ENCODE measurements around the gene GET4.
"Not testable (repeated sequence)": the region's sequence is repeated elsewhere in the genome, so short reads cannot be mapped to it uniquely, and the experiment has no call there.

The GET4 gene

GRCh38 chr7:908591-909357, 32.4 kb downstream of the GET4 start:
- peak; percentile 66 for DNase-seq
- in situ Hi-C loops (cut with MboI; ENCODE audit: low pct_unique_long_range_greater_than_20kb, low sequenced_read_pairs) = not testable (repeated sequence)

DNA sequence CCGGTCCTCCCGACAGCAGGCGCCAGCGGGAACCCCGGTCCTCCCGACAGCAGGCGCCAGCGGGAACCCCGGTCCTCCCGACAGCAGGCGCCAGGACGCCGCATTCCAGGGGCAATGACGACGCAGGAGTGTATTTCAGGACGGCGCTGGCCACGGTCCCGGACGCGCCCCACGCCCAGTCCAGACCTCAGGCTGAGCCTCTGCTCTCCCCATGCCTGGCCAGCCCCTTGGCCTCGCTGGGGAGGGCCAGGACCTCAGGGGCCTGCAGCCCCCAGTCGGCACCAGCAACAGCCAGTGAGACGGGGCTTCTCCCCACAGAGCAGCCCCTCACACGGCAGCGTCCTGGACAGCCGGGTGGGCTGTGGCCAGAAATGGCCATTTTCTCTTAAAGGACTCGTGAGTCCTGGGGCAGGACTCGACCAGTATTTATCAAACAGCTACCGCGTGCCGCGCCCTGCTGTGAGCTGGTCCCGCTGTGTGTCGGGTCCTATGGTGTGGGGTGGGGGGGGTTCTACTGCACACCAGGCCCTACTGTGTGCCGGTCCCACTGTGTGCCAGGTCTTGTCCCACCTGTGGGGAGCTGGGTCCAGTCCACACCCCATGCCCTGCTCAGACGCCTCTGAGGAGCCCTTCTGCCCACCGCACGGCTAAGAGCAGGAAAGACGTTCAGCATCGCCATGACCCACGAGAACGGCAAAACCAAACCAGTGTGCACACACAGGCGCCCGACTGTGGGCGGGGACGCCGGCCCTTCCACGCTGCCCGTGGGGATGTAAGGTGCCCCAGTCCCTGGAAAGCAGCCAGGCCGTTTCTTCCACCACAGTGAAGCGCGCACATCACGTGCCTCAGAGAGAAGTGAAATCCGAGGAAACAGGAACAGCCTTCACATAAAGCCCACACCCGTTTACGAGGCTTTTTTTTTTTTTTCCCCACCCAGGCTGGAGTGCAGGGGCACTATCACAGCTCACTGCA, 33.3 kb downstream of the GET4 start:
- in situ Hi-C loops (cut with MboI; ENCODE audit: low pct_unique_long_range_greater_than_20kb, low sequenced_read_pairs) = no loop called here
- DNase-seq = peak; percentile 80

DNA sequence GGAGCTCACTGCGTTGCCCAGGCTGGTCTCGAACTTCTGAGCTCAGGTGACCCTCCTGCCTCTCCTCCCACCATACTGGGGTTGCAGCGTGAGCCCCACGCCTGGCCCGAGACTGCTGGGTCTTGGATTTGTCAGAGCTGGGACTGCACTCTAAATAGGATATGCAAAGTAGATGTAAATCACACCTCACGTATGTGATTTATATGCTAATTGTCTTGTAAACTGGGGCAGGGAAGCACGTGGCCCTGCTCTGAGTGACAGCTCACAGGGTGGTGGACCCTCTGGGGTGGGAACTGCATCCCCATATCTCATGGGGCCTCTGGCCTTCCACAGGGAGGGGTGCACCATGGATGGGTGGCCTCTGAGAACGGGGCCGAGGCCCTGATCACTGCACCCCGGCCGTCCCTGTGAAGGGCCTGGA, 34.1 kb downstream of the GET4 start:
- DNase-seq = no peak
- in situ Hi-C loops (cut with MboI; ENCODE audit: low pct_unique_long_range_greater_than_20kb, low sequenced_read_pairs) = no loop called here

DNA sequence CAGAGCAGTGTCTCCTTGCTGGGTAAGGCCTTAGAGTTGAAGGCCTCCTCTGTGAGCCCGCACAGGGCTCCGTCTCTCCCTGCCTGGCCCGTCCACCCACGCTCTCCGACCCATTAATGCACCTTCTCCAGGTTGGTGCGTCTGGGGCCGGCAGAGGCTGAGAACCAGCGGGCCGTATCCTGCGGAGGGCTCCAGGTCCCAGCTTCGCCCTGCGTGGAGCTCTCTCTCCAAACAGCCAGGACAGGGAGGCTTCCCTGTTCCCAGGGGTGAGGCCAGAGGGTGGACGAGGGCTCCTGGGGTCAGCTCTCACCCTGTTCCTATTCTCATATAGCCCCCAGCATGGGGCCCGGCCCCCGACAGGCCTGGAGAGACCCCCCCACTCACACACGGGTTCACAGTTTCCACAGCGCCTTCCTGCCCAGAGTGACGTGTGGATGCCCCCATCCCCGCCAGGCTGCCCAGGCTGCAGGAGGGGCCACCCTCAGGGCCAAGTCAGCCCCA, 34.6 kb downstream of the GET4 start:
- DNase-seq = no peak
- in situ Hi-C loops (cut with MboI; ENCODE audit: low pct_unique_long_range_greater_than_20kb, low sequenced_read_pairs) = no loop called here

DNA sequence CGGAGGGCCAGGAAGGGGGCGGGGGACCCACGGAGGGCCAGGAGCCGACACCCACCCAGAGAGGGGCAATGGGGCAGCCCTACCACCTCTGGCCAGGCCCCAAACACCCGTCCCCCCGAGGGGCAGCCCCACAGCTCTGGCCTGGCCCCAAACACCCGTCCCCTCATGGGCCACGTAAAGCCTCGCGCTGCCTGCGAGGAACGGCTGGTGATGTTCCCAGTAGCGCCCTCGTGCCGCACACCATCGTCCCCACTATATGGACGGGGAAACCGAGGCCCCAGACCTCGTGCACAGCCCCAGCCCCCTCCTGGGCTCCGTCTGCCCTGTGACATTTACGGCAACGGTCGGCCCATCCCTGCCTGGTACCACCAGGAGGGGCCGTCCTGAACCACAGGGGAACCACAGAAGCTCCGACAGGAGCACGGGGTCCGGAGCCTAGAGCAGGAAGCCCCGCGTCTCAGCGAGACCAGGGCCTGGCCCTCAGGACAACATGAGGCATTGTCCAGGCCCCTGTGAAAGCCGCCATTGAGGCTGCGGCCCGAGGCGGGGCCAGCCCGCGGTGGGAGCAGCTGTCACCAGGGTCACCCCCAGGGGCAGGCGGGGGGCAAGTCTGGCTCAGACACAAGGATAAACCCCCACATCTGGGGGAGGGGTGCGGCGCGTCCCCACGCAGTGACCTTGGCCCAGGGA, 35.6 kb downstream of the GET4 start:
- no peak for DNase-seq
- in situ Hi-C loops (cut with MboI; ENCODE audit: low pct_unique_long_range_greater_than_20kb, low sequenced_read_pairs) = no loop called here

DNA sequence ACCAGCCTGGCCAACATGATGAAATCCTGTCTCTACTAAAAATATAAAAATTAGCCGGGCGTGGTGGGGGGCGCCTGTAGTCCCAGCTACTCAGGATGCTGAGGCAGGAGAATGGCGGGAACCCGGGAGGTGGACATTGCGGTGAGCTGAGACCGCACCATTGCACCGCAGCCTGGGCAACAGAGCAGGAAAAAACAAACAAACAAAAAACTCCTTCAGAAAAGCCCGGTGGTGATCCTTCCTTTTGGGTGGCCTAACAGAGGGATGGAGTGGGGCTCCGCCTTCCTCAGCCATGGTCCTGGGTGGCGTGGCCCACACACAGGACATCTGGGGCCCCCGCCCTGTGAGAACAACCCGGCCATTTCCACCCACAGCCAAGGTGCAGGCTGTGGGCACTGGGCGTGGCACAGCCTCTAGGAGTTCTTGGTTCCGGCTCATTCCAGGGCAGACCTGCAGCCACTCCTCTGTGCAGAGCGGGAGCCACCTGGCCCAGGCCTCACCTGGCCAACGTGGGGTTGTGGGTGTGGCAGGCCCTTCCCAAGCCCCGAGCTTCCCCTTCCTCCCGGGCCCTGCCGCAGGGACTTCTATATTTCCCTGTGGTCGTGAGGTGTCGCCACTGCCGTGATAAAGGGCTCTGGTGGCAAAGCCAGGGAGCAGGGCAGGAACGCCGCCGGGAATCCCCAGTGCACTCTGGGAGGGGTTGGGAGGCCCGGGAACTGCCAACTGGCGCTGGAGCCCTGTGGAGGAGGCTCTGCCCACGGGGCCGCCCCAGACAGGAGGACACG, 37.6 kb downstream of the GET4 start:
- no peak for DNase-seq
- in situ Hi-C loops (cut with MboI; ENCODE audit: low pct_unique_long_range_greater_than_20kb, low sequenced_read_pairs) = no loop called here

GRCh38 chr7:914521-915194, 38.3 kb downstream of the GET4 start:
- in situ Hi-C loops (cut with MboI; ENCODE audit: low pct_unique_long_range_greater_than_20kb, low sequenced_read_pairs) = no loop called here
- no peak for DNase-seq

GRCh38 chr7:915291-916218, 39.2 kb downstream of the GET4 start:
- in situ Hi-C loops (cut with MboI; ENCODE audit: low pct_unique_long_range_greater_than_20kb, low sequenced_read_pairs) = no loop called here
- DNase-seq = no peak

- in situ Hi-C loops (cut with MboI; ENCODE audit: low pct_unique_long_range_greater_than_20kb, low sequenced_read_pairs) = no loop called here
- no peak for DNase-seq
These were observed 40.1 kb downstream of the GET4 start for GRCh38 chr7:916291-916941.

GRCh38 chr7:917255-918117, 41.1 kb downstream of the GET4 start:
- no peak for DNase-seq
- in situ Hi-C loops (cut with MboI; ENCODE audit: low pct_unique_long_range_greater_than_20kb, low sequenced_read_pairs) = no loop called here

GRCh38 chr7:918118-918425, 41.7 kb downstream of the GET4 start:
- DNase-seq = no peak
- in situ Hi-C loops (cut with MboI; ENCODE audit: low pct_unique_long_range_greater_than_20kb, low sequenced_read_pairs) = no loop called here

DNA sequence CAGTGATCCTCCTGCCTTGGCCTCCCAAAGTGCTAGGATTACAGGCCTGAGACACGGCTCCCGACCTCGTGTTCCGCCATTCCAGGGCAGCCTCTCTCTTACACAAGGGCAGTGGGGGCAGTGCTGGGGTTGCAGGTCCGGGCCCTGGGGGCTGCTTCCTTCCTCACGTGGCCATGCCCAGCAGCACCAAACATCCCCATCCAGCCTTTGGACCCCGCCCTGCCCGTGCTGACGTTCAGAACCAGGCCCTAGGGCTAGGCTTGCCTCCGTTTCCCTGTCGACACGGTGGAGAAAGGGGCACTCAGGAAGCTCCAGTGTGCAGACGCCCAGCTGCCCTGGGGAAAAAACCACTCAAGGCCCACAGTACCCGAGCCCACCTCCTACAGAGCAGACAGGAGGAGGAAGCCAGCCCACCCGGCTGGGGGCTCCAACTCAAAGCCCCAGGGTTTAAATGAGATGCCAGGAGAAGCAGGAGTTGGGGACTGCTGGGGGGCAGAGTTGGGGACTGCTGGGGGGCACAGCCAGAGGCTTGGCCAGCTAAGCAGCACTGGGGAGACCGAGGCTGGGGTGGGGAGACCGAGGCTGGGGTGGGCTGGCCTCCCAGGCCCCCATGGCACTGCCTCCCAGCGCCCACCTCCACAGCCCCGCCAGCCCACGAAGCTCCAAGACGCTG, 42.2 kb downstream of the GET4 start:
- in situ Hi-C loops (cut with MboI; ENCODE audit: low pct_unique_long_range_greater_than_20kb, low sequenced_read_pairs) = no loop called here
- DNase-seq = no peak

DNA sequence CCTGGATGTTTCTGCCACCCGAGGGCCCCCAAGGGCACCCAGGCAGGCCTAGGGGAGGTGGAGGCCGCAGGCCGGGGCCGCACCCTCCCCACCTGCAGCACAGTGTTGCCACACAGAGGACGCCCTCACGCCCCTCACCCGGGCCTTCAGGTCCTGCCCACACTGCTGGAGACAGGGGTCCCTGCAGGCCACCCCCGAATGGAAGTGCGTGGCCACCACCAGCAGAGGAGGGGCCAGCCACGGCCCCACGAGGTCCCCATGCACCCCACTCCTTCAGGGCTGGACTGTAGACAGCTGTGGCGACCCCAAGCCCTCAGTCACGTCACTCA, 42.7 kb downstream of the GET4 start:
- no peak for DNase-seq
- in situ Hi-C loops (cut with MboI; ENCODE audit: low pct_unique_long_range_greater_than_20kb, low sequenced_read_pairs) = no loop called here

DNA sequence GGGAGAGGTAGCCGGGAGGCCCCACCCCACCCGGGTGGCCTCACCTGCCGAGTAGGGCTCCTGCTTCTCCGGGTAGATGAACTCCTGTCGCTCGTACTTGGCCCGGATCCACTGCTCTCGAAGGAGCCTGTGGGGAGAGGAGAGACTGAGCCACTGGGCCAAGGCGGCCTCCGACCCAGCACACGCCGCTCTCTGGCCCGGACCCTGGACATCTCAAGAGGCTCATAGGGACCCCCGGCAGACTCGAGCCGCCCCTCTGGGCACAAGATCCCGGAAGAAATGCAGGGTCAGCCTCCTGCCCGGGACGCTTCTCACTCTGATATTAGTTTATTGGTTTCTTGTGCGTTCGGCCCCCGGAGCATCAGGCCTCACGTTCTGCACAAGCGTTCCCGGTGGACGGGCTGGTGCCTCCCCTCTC, 43.6 kb downstream of the GET4 start:
- in situ Hi-C loops (cut with MboI; ENCODE audit: low pct_unique_long_range_greater_than_20kb, low sequenced_read_pairs) = no loop called here
- DNase-seq = no peak

DNA sequence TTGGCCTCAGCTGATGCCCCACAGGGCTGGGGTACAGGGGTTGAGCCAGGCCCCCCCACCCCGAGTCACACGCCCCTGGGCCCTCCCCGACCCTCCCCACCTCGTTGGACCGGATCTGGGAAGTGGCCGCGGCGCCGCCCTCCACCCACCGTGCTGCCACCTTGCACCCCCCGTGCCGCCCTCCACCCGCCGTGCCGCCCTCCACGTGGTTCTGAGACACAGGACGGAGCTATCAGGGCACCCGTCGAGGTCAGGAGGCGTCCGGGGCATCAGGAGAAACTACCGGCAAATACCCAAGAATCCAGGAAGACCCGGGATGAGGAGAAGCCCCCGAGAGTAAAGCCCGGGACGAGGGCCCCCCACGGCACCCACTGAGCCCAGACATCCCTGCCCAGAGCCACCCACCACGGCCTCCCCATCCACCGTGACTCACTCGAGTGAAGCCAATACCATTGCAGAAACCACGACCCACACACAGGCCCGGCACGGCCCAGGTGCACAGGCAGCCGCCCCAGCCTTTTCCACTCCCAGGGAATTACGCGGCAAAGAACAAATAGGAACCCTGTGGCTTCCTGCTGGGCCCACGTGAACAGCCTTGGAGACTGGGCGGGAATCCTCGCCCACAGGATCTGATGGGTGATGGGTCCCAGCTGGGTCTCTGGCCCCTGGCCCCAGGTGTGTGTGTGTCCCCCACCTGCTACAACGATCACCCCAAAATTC, 44.2 kb downstream of the GET4 start:
- in situ Hi-C loops (cut with MboI; ENCODE audit: low pct_unique_long_range_greater_than_20kb, low sequenced_read_pairs) = no loop called here
- DNase-seq = no peak
